Thyroid gland (tissue), 4 donors: ENCODE results near the gene RXFP1. TPM values are rescaled to one million over a fixed set of nuclear protein-coding genes. Genes with fewer than 3 reads are reported as not detected.

Experiments
- DNase-seq, 2 donors: peaks; one replicate each; pipeline ENCODE4 v3.0.0-alpha.2; 2019
- H3K27ac ChIP-seq, 3 donors: fragments of 200-600 bp; sonication (generic); 1 replicate in 2 of 3; 2 replicates in 1 of 3; pipeline ENCODE4 v1.5.1; 2016 to 2019; ENCODE audit warnings: mild to moderate bottlenecking in 1 of 3, moderate library complexity in 1 of 3
- H3K27me3 ChIP-seq: fragments of 200-600 bp; sonication (generic); one replicate; pipeline ENCODE4 v1.5.1; 2019
- H3K36me3 ChIP-seq, 2 donors: fragments of 200-600 bp; sonication (generic); one replicate each; pipeline ENCODE4 v1.5.1; 2016 to 2019
- H3K4me1 ChIP-seq, 2 donors: fragments of 200-600 bp; sonication (generic); one replicate each; pipeline ENCODE4 v1.5.1; 2017 to 2019
- H3K4me3 ChIP-seq, 3 donors: fragments of 200-600 bp; sonication (generic); replicated peaks in 1 of 3; 1 replicate in 2 of 3; 2 replicates in 1 of 3; pipeline ENCODE4 v1.5.1; 2016; ENCODE audit warnings: mild to moderate bottlenecking in 1 of 3
- H3K9me3 ChIP-seq: fragments of 200-600 bp; sonication (generic); one replicate; pipeline ENCODE4 v1.5.1; 2017
- POLR2A ChIP-seq, 2 donors: fragments of 450-650 bp; IDR thresholded peaks; one replicate each; pipeline ENCODE4 v1.6.1; 2017; ENCODE audit warnings: antibody characterized with exemption in 2 of 2, mild to moderate bottlenecking in 2 of 2, moderate library complexity in 1 of 2
- WGBS, 2 donors: methylation state at CpG; one replicate each; pipeline ENCODE4 v1.1.5; 2017; 5-methylcytosine and 5-hydroxymethylcytosine counted together
- intact Hi-C: fragments of 100-400 bp; cut with DNase I; formaldehyde crosslinking; loops from one replicate; pipeline ENCODE4 v1.15.1; 2023
- total RNA-seq, 4 donors: library from RNA; depleted of rRNA; stranded (reverse); fragments of >200 nt; gene quantifications; one replicate each; pipeline ENCODE4 v1.2.3, GENCODE V29; 2016
- TF ChIP-seq, protein P1 (sequence below), 6 experiments: fragments of 200-600 bp in 3 of 6; fragments of 450-650 bp in 3 of 6; sonication (generic) in 3 of 6; IDR thresholded peaks; one replicate each; pipeline ENCODE4 v1.5.1; 2016 to 2019; ENCODE audit warnings: antibody characterized with exemption in 6 of 6, mild to moderate bottlenecking in 2 of 6, inconsistent platforms in 1 of 6, moderate library complexity in 1 of 6

Gene RXFP1
- total RNA-seq, 4 donors from 2014 or later: 0.13 to 3.5 (median 0.63) TPM

- intact Hi-C loops: no loop called here
- no peaks in the 10 kb centered on the region for H3K4me1 ChIP-seq
- H3K36me3 ChIP-seq: no peaks in the 10 kb centered on the region
- no peak overlapping the region for H3K4me3 ChIP-seq
- no peak for DNase-seq
- TF ChIP-seq, protein P1, sequence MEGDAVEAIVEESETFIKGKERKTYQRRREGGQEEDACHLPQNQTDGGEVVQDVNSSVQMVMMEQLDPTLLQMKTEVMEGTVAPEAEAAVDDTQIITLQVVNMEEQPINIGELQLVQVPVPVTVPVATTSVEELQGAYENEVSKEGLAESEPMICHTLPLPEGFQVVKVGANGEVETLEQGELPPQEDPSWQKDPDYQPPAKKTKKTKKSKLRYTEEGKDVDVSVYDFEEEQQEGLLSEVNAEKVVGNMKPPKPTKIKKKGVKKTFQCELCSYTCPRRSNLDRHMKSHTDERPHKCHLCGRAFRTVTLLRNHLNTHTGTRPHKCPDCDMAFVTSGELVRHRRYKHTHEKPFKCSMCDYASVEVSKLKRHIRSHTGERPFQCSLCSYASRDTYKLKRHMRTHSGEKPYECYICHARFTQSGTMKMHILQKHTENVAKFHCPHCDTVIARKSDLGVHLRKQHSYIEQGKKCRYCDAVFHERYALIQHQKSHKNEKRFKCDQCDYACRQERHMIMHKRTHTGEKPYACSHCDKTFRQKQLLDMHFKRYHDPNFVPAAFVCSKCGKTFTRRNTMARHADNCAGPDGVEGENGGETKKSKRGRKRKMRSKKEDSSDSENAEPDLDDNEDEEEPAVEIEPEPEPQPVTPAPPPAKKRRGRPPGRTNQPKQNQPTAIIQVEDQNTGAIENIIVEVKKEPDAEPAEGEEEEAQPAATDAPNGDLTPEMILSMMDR (IDR thresholded peaks at IDR 0.05): no peak
- no peak for TF ChIP-seq POLR2A (IDR thresholded peaks at IDR 0.05)
- H3K27ac ChIP-seq: no peak overlapping the region
- no peaks in the 10 kb centered on the region for H3K27me3 ChIP-seq
- no peaks in the 10 kb centered on the region for H3K9me3 ChIP-seq
- 87 to 89% methylated on average over 3 of the region's 3 CpGs for WGBS, 2 donors
These were observed 69.1 kb downstream of the RXFP1 start for GRCh38 chr4:158590824-158591223.

DNA sequence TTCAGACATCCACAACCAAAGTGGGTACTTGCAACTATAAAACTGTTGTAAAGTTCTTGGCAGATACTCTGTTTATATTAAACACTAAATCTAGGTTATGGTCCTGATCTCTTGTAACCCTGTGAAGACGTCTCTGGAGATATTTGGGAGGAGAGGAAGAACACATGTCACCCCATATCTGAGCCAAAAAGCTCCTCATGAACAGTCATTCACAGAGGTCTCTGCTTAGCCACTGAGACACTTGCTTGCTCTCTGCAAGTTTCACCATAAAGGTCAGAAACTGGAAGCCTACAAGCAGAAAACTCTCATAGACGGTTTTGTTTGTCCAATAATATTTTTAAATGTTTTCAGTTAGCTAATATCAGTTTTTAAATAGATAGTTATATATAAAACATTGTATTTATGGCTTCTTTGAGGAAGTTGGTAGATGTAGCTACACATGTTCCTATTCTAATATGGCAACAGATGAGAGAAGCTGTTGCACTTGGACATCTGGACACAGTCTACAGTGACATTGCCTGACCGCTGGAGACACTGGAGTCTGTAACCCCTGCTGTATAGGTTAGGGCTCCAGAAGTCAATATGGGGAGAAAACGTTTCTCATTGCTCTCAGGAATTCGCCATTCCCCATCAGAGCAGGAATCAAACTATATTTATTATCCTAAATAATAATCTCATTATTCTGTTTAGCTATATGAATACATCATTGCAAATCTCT lies 76.4 kb downstream of the RXFP1 start:
- intact Hi-C loops: no loop called here
- TF ChIP-seq, protein P1 (IDR thresholded peaks at IDR 0.05): no peak
- no peak for TF ChIP-seq POLR2A (IDR thresholded peaks at IDR 0.05)
- Histone ChIP-seq H3K4me1 (no peaks in the 10 kb centered on the region), H3K27me3 (no peaks in the 10 kb centered on the region), H3K36me3 (no peaks in the 10 kb centered on the region), H3K9me3 (no peaks in the 10 kb centered on the region), H3K27ac (no peak overlapping the region), H3K4me3 (no peak overlapping the region)
- DNase-seq: no peak
- WGBS, 2 donors: 67 to 68% methylated on average over 5 of the region's 5 CpGs

DNA sequence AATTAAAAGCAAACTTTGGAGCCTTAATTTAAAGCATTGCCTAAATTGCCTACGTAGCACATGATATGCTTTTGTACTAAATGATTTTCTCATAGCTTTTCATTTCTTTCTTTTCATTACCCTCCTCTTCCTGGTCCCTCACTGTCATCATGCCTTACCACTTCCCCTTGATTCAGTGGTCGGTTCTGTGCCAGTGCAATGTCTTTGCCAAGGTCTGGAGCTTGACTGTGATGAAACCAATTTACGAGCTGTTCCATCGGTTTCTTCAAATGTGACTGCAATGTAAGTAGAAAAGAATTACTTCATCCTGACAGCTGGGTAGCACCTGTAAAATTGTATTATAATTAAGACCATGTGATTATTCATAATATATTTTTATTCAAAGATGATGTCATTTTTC lies 77.5 kb downstream of the RXFP1 start:
- WGBS, 2 donors: 71 to 79% methylated on average over 4 of the region's 4 CpGs
- H3K9me3 ChIP-seq: no peaks in the 10 kb centered on the region
- TF ChIP-seq POLR2A (IDR thresholded peaks at IDR 0.05): no peak
- TF ChIP-seq, protein P1 (IDR thresholded peaks at IDR 0.05): no peak
- H3K4me3 ChIP-seq: no peak overlapping the region
- no peaks in the 10 kb centered on the region for H3K36me3 ChIP-seq
- DNase-seq: no peak
- H3K4me1 ChIP-seq: no peaks in the 10 kb centered on the region
- H3K27me3 ChIP-seq: no peaks in the 10 kb centered on the region
- no peak overlapping the region for H3K27ac ChIP-seq
- intact Hi-C loops: no loop called here

DNA sequence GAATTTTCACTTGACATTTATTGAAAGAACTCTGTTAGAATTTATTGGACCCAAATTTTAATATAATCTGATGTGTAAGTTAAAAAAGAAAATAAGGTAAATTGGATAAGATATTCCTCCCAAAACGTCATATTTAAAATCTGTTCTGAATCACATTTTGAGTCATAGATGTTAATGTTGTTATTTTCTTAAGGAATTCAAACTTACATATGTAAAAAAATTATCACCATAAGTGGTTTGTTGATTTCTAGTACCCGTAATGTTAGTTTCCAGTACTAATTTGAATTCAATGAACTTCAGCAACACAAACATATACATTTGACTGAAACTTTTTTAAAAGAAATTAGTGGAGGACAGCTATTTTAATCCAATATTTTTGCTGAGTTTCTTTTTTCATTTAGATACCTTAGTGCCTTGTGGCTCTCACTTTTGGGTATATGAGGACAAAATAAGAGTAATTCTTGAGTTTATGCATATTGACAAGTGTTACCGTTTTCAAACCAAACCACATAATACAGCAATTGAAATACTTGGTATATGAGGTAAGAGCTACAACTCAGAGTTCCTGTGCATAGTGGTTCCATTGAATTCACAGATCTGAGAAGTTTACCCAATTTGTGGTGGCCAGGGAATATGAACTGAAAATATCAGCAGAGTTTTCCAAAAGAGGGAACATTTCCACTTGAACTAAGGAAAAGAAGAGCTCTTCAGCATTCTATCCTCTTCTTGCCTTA lies 78.2 kb downstream of the RXFP1 start:
- no peak for TF ChIP-seq POLR2A (IDR thresholded peaks at IDR 0.05)
- TF ChIP-seq, protein P1 (IDR thresholded peaks at IDR 0.05): no peak
- 84 to 87% methylated on average over 3 of the region's 3 CpGs for WGBS, 2 donors
- Histone ChIP-seq H3K27ac (no peak overlapping the region), H3K9me3 (no peaks in the 10 kb centered on the region), H3K36me3 (no peaks in the 10 kb centered on the region), H3K4me3 (no peak overlapping the region), H3K4me1 (no peaks in the 10 kb centered on the region), H3K27me3 (no peaks in the 10 kb centered on the region)
- no peak for DNase-seq
- intact Hi-C loops: no loop called here

GRCh38 chr4:158604369-158604768 lies 82.7 kb downstream of the RXFP1 start:
- Histone ChIP-seq H3K9me3 (no peaks in the 10 kb centered on the region), H3K27me3 (no peaks in the 10 kb centered on the region), H3K36me3 (no peaks in the 10 kb centered on the region), H3K4me3 (no peak overlapping the region), H3K27ac (no peak overlapping the region), H3K4me1 (no peaks in the 10 kb centered on the region)
- TF ChIP-seq, protein P1 (IDR thresholded peaks at IDR 0.05): no peak
- no peak for TF ChIP-seq POLR2A (IDR thresholded peaks at IDR 0.05)
- intact Hi-C loops: no loop called here
- DNase-seq: no peak
